Activated T-helper 17 cell treated with anti-CD3 and anti-CD28 coated beads, Interleukin-2, amount 50 U/mL, for 72 hours (primary cell): ENCODE data around the gene PDE12. TPM values are rescaled to one million over a fixed set of nuclear protein-coding genes. Genes with fewer than 3 reads are reported as not detected.

Experiments used
- ATAC-seq: fragments of 150-1000 bp; cut with Tn5 transposase; replicated peaks from 2 replicates; pipeline ENCODE4 v1.10.0; 2021; ENCODE audit warnings: mild to moderate bottlenecking, moderate library complexity
- H3K27ac Mint-ChIP-seq: one replicate; pipeline ENCODE4 v1.8.0; 2022; ENCODE audit warnings: mixed read lengths
- H3K27me3 Mint-ChIP-seq: one replicate; pipeline ENCODE4 v1.8.0; 2022; ENCODE audit warnings: mixed read lengths
- H3K36me3 Mint-ChIP-seq: one replicate; pipeline ENCODE4 v1.8.0; 2022; ENCODE audit warnings: low read depth, mild to moderate bottlenecking, mixed read lengths
- H3K4me1 Mint-ChIP-seq: one replicate; pipeline ENCODE4 v1.8.0; 2022; ENCODE audit warnings: mixed read lengths
- H3K4me3 Mint-ChIP-seq: one replicate; pipeline ENCODE4 v1.8.0; 2022; ENCODE audit warnings: mild to moderate bottlenecking, mixed read lengths
- H3K9me3 Mint-ChIP-seq: one replicate; pipeline ENCODE4 v1.8.0; 2022; ENCODE audit warnings: mixed read lengths
- total RNA-seq, 2 donors: library from RNA; stranded (reverse); gene quantifications; one replicate each; pipeline ENCODE4 v1.2.3, GENCODE V29; 2022

PDE12 gene
- total RNA-seq, 2 donors from 2014 or later: 20.8 to 31.4 TPM

GRCh38 chr3:57569859-57570450, 13.9 kb downstream of the PDE12 start:
- no peaks in the 10 kb centered on the region for H3K4me1 Mint-ChIP-seq
- H3K36me3 Mint-ChIP-seq: peaks cover 91% of the 10 kb centered on the region
- H3K9me3 Mint-ChIP-seq: no peaks in the 10 kb centered on the region
- no peak overlapping the region for H3K4me3 Mint-ChIP-seq
- no peak for ATAC-seq
- no peak overlapping the region for H3K27ac Mint-ChIP-seq
- H3K27me3 Mint-ChIP-seq: no peaks in the 10 kb centered on the region

- no peak for ATAC-seq
- H3K4me3 Mint-ChIP-seq: no peak overlapping the region
- peaks cover 92% of the 10 kb centered on the region for H3K36me3 Mint-ChIP-seq
- peaks cover under 1% of the 10 kb centered on the region for H3K4me1 Mint-ChIP-seq
- no peak overlapping the region for H3K27ac Mint-ChIP-seq
- H3K27me3 Mint-ChIP-seq: no peaks in the 10 kb centered on the region
- H3K9me3 Mint-ChIP-seq: no peaks in the 10 kb centered on the region
Observed at GRCh38 chr3:57570878-57571277, 14.8 kb downstream of the PDE12 start.

DNA sequence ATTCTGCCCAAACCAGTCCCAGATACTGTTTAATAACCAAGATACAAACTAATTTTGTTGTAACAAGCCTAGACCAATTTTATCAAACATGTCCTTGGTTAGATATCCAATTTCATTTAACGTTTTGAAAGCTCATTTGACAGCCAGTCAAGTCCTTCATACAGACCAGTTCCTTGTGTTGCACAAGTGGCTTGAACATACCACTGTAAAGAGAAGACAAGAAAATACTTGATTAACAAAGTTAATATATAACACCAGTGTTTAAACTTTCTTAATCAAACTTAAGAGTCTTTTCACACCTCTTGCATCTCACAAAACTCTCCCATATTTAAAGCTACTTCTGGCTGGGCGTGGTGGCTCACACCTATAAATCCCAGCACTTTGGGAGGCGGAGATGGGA, 16.0 kb downstream of the PDE12 start:
- no peak for ATAC-seq
- no peaks in the 10 kb centered on the region for H3K9me3 Mint-ChIP-seq
- H3K4me3 Mint-ChIP-seq: no peak overlapping the region
- peaks cover 4% of the 10 kb centered on the region for H3K4me1 Mint-ChIP-seq
- H3K27ac Mint-ChIP-seq: no peak overlapping the region
- no peaks in the 10 kb centered on the region for H3K27me3 Mint-ChIP-seq
- H3K36me3 Mint-ChIP-seq: peaks cover 92% of the 10 kb centered on the region

DNA sequence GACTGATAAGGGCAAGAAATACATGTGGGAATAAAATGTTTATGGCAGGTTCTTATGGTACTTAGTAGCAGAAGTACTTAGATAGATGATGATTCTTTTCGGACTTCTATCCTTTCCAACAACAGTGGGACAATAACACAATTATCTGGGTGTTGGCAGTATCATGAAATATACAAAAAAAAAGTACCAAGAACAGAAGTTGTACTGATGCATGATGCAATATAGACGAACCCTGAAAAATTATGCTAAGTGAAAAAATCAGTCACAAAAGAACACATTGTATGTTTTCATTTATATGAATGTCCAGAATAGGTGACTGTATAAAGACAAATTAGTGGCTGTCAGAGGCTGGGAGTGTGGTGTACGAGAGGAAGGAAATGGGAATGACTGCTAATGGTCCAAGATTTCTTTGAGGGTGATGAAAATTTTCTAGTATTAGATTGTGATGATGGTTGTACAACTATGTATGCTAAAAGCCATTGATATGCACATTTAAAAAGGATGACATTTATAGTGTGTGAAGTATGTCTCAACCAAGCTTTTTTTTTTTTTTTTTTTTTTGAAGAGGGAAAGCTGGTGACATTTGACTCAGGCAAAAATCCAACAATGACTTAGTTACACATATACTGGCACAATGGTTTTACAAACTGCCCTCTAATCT, 20.0 kb downstream of the PDE12 start:
- Mint-ChIP-seq H3K36me3 (peaks cover 97% of the 10 kb centered on the region), H3K9me3 (no peaks in the 10 kb centered on the region), H3K27ac (peak overlapping the region; percentile 21), H3K4me1 (peaks cover 4% of the 10 kb centered on the region), H3K4me3 (no peak overlapping the region), H3K27me3 (no peaks in the 10 kb centered on the region)
- ATAC-seq: no peak

DNA sequence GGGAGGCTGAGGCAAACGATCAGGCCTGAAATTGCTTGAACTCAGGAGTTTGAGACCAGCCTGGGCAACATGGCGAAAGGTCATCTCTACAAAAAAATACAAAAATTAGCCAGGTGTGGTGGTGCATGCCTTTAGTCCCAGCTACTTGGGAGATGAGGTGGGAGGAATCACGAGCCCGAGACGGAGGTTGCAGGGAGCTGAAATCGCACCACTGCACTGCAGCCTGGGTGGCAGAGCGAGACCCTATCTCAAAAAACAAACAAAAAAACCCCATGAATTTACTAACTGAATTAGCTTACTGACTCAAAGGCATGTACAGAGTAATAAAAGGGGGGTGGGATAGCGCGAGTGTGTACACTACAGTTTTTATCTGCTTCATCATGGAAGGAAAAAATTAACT, 21.7 kb downstream of the PDE12 start:
- peaks cover 94% of the 10 kb centered on the region for H3K36me3 Mint-ChIP-seq
- H3K27me3 Mint-ChIP-seq: no peaks in the 10 kb centered on the region
- no peak overlapping the region for H3K27ac Mint-ChIP-seq
- ATAC-seq: no peak
- no peak overlapping the region for H3K4me3 Mint-ChIP-seq
- peaks cover 4% of the 10 kb centered on the region for H3K4me1 Mint-ChIP-seq
- H3K9me3 Mint-ChIP-seq: no peaks in the 10 kb centered on the region

GRCh38 chr3:57582474-57583168, 26.5 kb downstream of the PDE12 start:
- Mint-ChIP-seq H3K4me1 (peaks cover 5% of the 10 kb centered on the region), H3K27ac (no peak overlapping the region), H3K9me3 (no peaks in the 10 kb centered on the region), H3K36me3 (peaks cover 85% of the 10 kb centered on the region), H3K4me3 (no peak overlapping the region), H3K27me3 (no peaks in the 10 kb centered on the region)
- ATAC-seq: no peak

GRCh38 chr3:57583544-57583943, 27.5 kb downstream of the PDE12 start:
- ATAC-seq: no peak
- H3K27me3 Mint-ChIP-seq: no peaks in the 10 kb centered on the region
- H3K4me3 Mint-ChIP-seq: no peak overlapping the region
- no peaks in the 10 kb centered on the region for H3K9me3 Mint-ChIP-seq
- H3K27ac Mint-ChIP-seq: peak overlapping the region; percentile 44
- peaks cover 84% of the 10 kb centered on the region for H3K36me3 Mint-ChIP-seq
- H3K4me1 Mint-ChIP-seq: peaks cover 5% of the 10 kb centered on the region

DNA sequence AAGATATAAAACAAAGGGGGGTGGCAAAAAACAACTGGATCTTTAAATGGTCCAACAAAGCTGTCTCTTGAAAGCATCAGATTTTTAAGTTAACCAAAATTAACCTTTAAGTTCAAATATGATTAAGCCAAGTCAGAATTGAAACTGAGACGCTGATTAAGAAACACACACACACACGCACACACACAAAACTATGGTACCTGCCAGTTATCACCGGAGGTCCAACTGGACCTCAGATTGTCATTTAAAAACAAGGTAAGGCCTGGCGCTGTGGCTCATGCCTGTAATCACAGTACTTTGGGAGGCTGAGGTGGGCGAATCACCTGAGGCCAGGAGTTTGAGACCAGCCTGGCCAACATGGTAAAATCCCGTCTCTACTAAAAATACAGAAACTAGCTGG, 30.7 kb downstream of the PDE12 start:
- H3K27me3 Mint-ChIP-seq: no peaks in the 10 kb centered on the region

DNA sequence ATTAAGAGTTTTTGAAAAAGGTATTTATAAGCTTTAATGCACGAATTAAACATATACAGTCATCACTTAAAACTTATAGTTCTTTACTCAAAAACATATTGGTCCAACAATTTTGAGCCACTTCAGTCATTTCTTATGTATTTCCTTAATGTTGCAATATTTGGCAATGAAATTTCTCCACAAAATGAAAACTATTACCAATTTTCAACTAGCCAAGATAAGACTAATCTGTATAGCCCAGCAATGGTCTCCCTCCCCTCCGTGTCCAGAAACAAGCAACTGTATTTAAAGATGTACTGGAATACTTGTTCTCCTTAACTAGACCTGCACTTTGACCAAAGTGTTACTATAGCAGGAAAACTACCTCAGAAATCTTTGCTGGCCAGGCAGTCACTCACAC, 31.8 kb downstream of the PDE12 start:
- H3K27ac Mint-ChIP-seq: peak overlapping the region; percentile 59
- ATAC-seq: no peak
- H3K36me3 Mint-ChIP-seq: peaks cover 81% of the 10 kb centered on the region
- no peaks in the 10 kb centered on the region for H3K27me3 Mint-ChIP-seq
- H3K4me1 Mint-ChIP-seq: peaks cover 5% of the 10 kb centered on the region
- H3K4me3 Mint-ChIP-seq: no peak overlapping the region
- no peaks in the 10 kb centered on the region for H3K9me3 Mint-ChIP-seq

More for the DNA sequence above, 30.7 kb downstream of the PDE12 start:
- Mint-ChIP-seq H3K9me3 (no peaks in the 10 kb centered on the region), H3K27ac (peak overlapping the region; percentile 87), H3K4me1 (peaks cover 5% of the 10 kb centered on the region), H3K4me3 (peak overlapping the region; percentile 52), H3K36me3 (peaks cover 76% of the 10 kb centered on the region)
- peak; percentile 93 for ATAC-seq

GRCh38 chr3:57592306-57592705, 36.2 kb downstream of the PDE12 start:
- Mint-ChIP-seq H3K27ac (peak overlapping the region; percentile 65), H3K4me3 (peak overlapping the region; percentile 48), H3K27me3 (no peaks in the 10 kb centered on the region), H3K4me1 (peaks cover 19% of the 10 kb centered on the region), H3K9me3 (no peaks in the 10 kb centered on the region), H3K36me3 (peaks cover 83% of the 10 kb centered on the region)
- no peak for ATAC-seq

DNA sequence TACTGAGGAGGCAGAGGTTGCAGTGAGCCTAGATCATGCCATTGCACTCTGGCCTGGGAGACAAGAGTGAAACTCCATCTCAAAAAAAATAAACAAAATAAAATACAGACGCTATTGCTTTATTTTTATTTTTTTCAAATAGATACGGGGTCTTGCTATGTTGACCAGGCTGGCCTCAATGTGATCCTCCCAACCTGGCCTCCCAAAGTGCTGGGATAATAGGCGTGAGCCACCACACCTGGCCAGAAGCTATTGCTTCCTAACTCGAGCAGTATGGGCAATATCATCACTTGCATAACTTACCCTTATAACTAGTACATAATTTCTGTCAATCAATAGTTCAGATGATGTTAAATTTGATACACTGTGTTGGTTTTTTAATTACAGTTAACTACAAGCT, 38.1 kb downstream of the PDE12 start:
- H3K4me3 Mint-ChIP-seq: peak overlapping the region; percentile 97
- H3K4me1 Mint-ChIP-seq: peaks cover 23% of the 10 kb centered on the region
- no peaks in the 10 kb centered on the region for H3K27me3 Mint-ChIP-seq
- peaks cover 77% of the 10 kb centered on the region for H3K36me3 Mint-ChIP-seq
- peak overlapping the region; percentile 96 for H3K27ac Mint-ChIP-seq
- ATAC-seq: no peak
- no peaks in the 10 kb centered on the region for H3K9me3 Mint-ChIP-seq

- no peak for ATAC-seq
- Mint-ChIP-seq H3K9me3 (no peaks in the 10 kb centered on the region), H3K4me3 (peak overlapping the region; percentile 97), H3K27me3 (no peaks in the 10 kb centered on the region), H3K36me3 (peaks cover 75% of the 10 kb centered on the region), H3K27ac (peak overlapping the region; percentile 96), H3K4me1 (peaks cover 28% of the 10 kb centered on the region)
Observed at GRCh38 chr3:57594576-57594975, 38.5 kb downstream of the PDE12 start.

DNA sequence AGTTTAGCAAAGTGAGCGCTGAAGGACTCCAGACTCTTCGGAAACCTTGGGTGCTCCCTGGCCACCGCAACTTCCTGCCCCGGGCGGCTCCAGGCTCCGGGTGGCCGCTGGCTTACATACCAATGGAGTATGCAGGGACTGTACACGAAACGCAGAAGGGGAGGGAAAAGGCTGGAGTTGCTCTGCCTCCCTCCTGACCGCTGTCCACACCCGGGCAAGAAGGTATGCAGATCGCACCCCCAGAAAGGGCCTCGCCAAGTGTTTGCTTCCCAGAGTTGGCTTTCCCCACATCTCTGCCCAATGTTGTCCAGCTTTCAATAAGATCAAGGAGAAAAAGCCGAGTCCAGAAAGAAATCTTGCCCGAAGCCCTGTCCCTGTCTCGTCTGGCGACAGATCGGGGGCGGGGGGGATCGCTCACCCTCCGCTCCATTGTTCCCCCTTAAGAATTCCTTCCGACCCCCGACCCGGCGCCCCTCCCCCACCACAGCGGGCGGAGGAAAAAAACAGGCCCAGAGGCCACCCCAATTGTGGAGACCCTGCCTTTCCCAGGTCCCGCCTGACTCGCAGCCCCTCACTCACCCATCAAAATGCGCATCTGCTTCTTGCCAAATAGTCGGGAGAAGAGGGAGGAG, 40.5 kb downstream of the PDE12 start:
- ATAC-seq: peak; percentile 17
- peaks cover 28% of the 10 kb centered on the region for H3K4me1 Mint-ChIP-seq
- no peaks in the 10 kb centered on the region for H3K9me3 Mint-ChIP-seq
- peaks cover 65% of the 10 kb centered on the region for H3K36me3 Mint-ChIP-seq
- H3K4me3 Mint-ChIP-seq: peak overlapping the region; percentile 97
- H3K27me3 Mint-ChIP-seq: no peaks in the 10 kb centered on the region
- H3K27ac Mint-ChIP-seq: peak overlapping the region; percentile 96

DNA sequence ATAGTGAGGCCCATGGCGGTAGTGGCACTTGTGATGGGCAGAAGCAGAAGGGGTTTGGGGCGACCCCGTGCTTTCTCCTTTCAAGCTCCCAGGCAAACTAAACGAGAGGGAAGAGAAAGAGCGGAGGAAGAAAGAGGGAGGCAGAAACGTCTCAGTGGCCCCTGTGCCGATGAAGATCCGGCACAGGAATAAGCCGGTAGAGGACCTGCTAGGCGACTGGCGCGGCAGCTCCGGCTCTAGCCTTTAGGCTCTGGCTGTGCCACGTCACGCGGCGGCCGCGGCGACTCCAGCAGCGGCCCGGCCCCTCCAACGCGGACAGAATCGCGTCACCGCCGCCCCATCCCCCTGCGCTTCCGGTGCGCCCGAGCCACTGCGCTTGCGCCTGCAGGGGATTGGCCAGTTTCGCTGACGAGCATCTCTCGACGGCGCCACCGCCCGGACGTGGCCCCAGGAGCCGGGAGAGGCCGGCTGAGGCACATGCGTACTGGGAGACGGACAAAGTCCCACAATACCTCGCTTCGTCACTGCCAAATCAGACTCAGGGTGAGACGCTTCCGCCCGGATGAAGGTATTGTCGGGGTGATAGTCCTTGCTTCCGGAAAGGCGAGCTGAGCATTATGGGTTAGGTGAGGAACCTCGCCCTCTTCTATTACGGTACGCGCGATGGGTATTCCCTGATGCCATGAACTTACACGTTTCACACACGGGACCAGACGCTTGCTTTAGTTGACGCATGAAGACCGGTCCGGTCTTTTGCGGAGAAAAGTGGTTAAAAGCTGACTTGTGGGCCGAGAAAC, 41.3 kb downstream of the PDE12 start, which contains the start of gene ARF4:
Gene ARF4, minus strand, starts transcription at position 218 of the 797 bp plus-strand sequence. Its CDS starts 204 bp downstream, at position 14.
- Mint-ChIP-seq H3K27me3 (no peaks in the 10 kb centered on the region), H3K4me1 (peaks cover 28% of the 10 kb centered on the region), H3K36me3 (peaks cover 62% of the 10 kb centered on the region), H3K27ac (peak within 1 kb of the TSS; percentile 96), H3K9me3 (no peaks in the 10 kb centered on the region), H3K4me3 (peak within 1 kb of the TSS; percentile 97)
- peak; percentile 95 for ATAC-seq
